Mesendoderm (in vitro differentiated cells): ENCODE results near the gene TTLL3.

Experiments used
- DNase-seq: peaks from one replicate; pipeline ENCODE4 v3.0.0; 2013
- H2AK5ac ChIP-seq: 2 replicates; pipeline ENCODE4 v1.6.1; 2013; ENCODE audit warnings: low read length, inconsistent platforms
- H2BK120ac ChIP-seq: 2 replicates; pipeline ENCODE4 v1.6.1; 2013; ENCODE audit warnings: low read depth, mild to moderate bottlenecking, low read length, moderate library complexity, mixed read lengths
- H2BK15ac ChIP-seq: replicated peaks from 2 replicates; pipeline ENCODE4 v1.6.1; 2013; ENCODE audit warnings: low read depth, mild to moderate bottlenecking, moderate library complexity
- H2BK5ac ChIP-seq: 2 replicates; pipeline ENCODE4 v1.6.1; 2013; ENCODE audit warnings: low read length, inconsistent platforms
- H3K18ac ChIP-seq: 2 replicates; pipeline ENCODE4 v1.6.1; 2013; ENCODE audit warnings: mild to moderate bottlenecking, low read length, mixed read lengths
- H3K23ac ChIP-seq: one replicate; pipeline ENCODE4 v1.6.1; 2013; ENCODE audit warnings: low read length
- H3K27ac ChIP-seq: 2 replicates; pipeline ENCODE4 v1.5.1; 2013; ENCODE audit warnings: low read depth, mild to moderate bottlenecking, inconsistent platforms, low read length, moderate library complexity
- H3K27me3 ChIP-seq: 2 replicates; pipeline ENCODE4 v1.6.1; 2013; ENCODE audit warnings: low read length, control low read depth, mild to moderate bottlenecking, inconsistent platforms; ENCODE audit not compliant: insufficient read depth, poor library complexity
- H3K36me3 ChIP-seq: 2 replicates; pipeline ENCODE4 v1.6.1; 2013; ENCODE audit warnings: low read length, inconsistent platforms; ENCODE audit not compliant: control insufficient read depth, insufficient read depth
- H3K4ac ChIP-seq: one replicate; pipeline ENCODE4 v1.6.1; 2013; ENCODE audit warnings: low read depth, mild to moderate bottlenecking, low read length, moderate library complexity
- H3K4me1 ChIP-seq: 2 replicates; pipeline ENCODE4 v1.6.1; 2013; ENCODE audit warnings: low read depth, low read length, inconsistent platforms; ENCODE audit not compliant: control insufficient read depth
- H3K4me2 ChIP-seq: 2 replicates; pipeline ENCODE4 v1.6.1; 2013; ENCODE audit warnings: low read length
- H3K4me3 ChIP-seq: 2 replicates; pipeline ENCODE4 v1.5.1; 2013; ENCODE audit warnings: mild to moderate bottlenecking, low read length
- H3K56ac ChIP-seq: one replicate; pipeline ENCODE4 v1.6.1; 2013; ENCODE audit warnings: low read length
- H3K79me1 ChIP-seq: 2 replicates; pipeline ENCODE4 v1.6.1; 2013; ENCODE audit warnings: low read length, inconsistent platforms
- H3K79me2 ChIP-seq: 2 replicates; pipeline ENCODE4 v1.6.1; 2013; ENCODE audit warnings: mild to moderate bottlenecking, low read length; ENCODE audit not compliant: control insufficient read depth, insufficient read depth
- H3K9ac ChIP-seq: 2 replicates; pipeline ENCODE4 v1.6.1; 2013; ENCODE audit warnings: low read length, inconsistent platforms
- H4K5ac ChIP-seq: one replicate; pipeline ENCODE4 v1.6.1; 2013; ENCODE audit warnings: low read length
- H4K8ac ChIP-seq: one replicate; pipeline ENCODE4 v1.6.1; 2013; ENCODE audit warnings: low read depth, mild to moderate bottlenecking, control low read depth, low read length, moderate library complexity
- WGBS: extraction: QIAGEN DNeasy Blood & Tissue Kit; methylation state at CpG from one replicate; pipeline ENCODE4 v1.1.7; 2013; ENCODE audit warnings: low lambda C conversion rate, missing lambda C conversion rate; ENCODE audit not compliant: insufficient coverage; ENCODE audit errors: extremely low coverage; 5-methylcytosine and 5-hydroxymethylcytosine counted together

TTLL3 gene

DNA sequence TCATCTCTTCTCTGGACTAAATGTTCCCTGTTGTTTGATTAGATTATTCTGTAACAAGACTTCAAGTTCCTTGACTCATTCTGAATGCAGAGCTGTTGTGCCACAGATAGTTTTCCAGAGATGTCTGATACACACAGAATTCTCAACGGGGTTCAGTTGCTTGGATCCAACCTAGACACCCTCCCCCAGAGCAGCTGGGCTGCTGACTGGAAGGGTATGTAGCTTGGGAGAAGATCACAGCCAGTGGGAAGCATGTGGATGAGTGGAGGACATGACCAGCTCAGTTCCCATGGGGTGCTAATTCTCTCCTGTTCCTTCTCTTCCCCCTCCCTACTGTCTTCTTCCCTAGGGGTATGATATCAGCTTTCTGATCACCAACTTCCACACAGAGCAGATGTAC, 6.6 kb upstream of the TTLL3 start:
- no CpG with 5 or more reads among the region's 1 CpG for WGBS
- no peak overlapping the region for H2BK15ac ChIP-seq
- H4K8ac ChIP-seq, result no peak overlapping the region

DNA sequence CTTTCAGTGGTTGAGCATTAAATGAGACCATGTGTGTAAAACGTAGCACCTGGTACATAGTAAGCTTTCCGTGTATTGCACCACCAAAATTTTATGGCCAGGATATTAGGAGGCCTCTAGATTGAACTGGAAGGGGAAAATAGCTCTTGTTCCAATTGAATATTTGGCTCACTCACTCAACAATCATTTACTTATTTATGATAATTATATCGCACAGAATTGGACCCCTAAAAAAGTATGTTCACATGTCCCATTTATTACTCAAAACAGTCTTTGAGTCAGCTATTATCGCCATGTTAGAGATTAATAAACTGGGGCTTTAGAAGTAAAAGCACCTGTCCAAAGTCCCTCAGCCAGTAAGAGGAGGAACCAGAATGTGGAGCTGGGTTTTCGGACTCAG, 5.1 kb upstream of the TTLL3 start:
- H3K9ac ChIP-seq, result no peak overlapping the region
- H2BK5ac ChIP-seq, result no peak overlapping the region
- no peak overlapping the region for H2BK120ac ChIP-seq
- H4K8ac ChIP-seq, result no peak overlapping the region
- H3K36me3 ChIP-seq, result peaks cover 21% of the 10 kb centered on the region
- no peak overlapping the region for H4K5ac ChIP-seq
- no peaks in the 10 kb centered on the region for H3K27me3 ChIP-seq
- no peak overlapping the region for H3K4me2 ChIP-seq
- no peak overlapping the region for H3K4ac ChIP-seq
- no peaks in the 10 kb centered on the region for H3K4me1 ChIP-seq
- H3K23ac ChIP-seq, result no peak overlapping the region
- no peak overlapping the region for H3K27ac ChIP-seq
- WGBS, result no CpG with 5 or more reads among the region's 5 CpGs
- H3K18ac ChIP-seq, result no peak overlapping the region
- H3K4me3 ChIP-seq, result no peak overlapping the region
- H3K79me2 ChIP-seq, result no peaks in the 10 kb centered on the region
- H3K79me1 ChIP-seq, result no peaks in the 10 kb centered on the region
- no peak overlapping the region for H3K56ac ChIP-seq
- no peak overlapping the region for H2BK15ac ChIP-seq
- H2AK5ac ChIP-seq, result no peak overlapping the region
- DNase-seq, result no peak

More for the DNA sequence above, 6.6 kb upstream of the TTLL3 start:
- H3K4ac ChIP-seq, result no peak overlapping the region
- H3K4me2 ChIP-seq, result no peak overlapping the region
- no peak overlapping the region for H2AK5ac ChIP-seq
- H3K18ac ChIP-seq, result no peak overlapping the region
- no peak overlapping the region for H3K4me3 ChIP-seq
- no peaks in the 10 kb centered on the region for H3K4me1 ChIP-seq
- DNase-seq, result no peak
- H3K27ac ChIP-seq, result no peak overlapping the region
- H3K36me3 ChIP-seq, result peaks cover 22% of the 10 kb centered on the region
- H3K56ac ChIP-seq, result no peak overlapping the region
- H3K9ac ChIP-seq, result no peak overlapping the region
- H2BK5ac ChIP-seq, result no peak overlapping the region
- H3K79me2 ChIP-seq, result no peaks in the 10 kb centered on the region
- no peak overlapping the region for H2BK120ac ChIP-seq
- H3K23ac ChIP-seq, result no peak overlapping the region
- no peaks in the 10 kb centered on the region for H3K27me3 ChIP-seq
- no peaks in the 10 kb centered on the region for H3K79me1 ChIP-seq
- no peak overlapping the region for H4K5ac ChIP-seq

DNA sequence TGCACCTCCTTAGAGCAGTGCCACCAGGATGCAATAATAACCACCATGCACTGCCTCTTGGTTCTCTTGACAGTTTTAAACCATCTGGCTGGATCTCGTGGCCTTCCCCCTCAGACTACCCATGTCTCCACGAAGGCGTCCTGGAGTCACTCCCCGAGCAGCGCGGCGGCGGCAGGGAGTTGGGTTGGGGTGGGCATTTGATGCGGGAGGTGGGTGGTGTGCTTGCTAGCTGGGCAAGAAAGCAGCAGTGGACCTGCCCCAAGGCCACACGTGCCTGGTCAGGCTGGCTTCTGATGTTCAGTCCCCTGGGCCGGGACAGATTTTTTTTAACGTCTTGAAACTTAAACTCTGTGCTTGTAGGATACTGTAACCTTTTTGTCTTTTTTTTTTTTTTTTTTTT, 3.9 kb upstream of the TTLL3 start:
- no peaks in the 10 kb centered on the region for H3K79me1 ChIP-seq
- H3K4me2 ChIP-seq, result no peak overlapping the region
- H3K56ac ChIP-seq, result no peak overlapping the region
- H2AK5ac ChIP-seq, result no peak overlapping the region
- H3K79me2 ChIP-seq, result no peaks in the 10 kb centered on the region
- H2BK5ac ChIP-seq, result no peak overlapping the region
- no peak overlapping the region for H3K27ac ChIP-seq
- H3K4me1 ChIP-seq, result no peaks in the 10 kb centered on the region
- H2BK120ac ChIP-seq, result no peak overlapping the region
- no peak overlapping the region for H3K4me3 ChIP-seq
- H3K9ac ChIP-seq, result no peak overlapping the region
- H3K23ac ChIP-seq, result no peak overlapping the region
- no peaks in the 10 kb centered on the region for H3K27me3 ChIP-seq
- peaks cover 21% of the 10 kb centered on the region for H3K36me3 ChIP-seq
- WGBS, result no CpG with 5 or more reads among the region's 12 CpGs
- no peak overlapping the region for H4K8ac ChIP-seq
- no peak overlapping the region for H2BK15ac ChIP-seq
- H3K18ac ChIP-seq, result no peak overlapping the region
- H4K5ac ChIP-seq, result no peak overlapping the region
- no peak for DNase-seq
- H3K4ac ChIP-seq, result no peak overlapping the region

DNA sequence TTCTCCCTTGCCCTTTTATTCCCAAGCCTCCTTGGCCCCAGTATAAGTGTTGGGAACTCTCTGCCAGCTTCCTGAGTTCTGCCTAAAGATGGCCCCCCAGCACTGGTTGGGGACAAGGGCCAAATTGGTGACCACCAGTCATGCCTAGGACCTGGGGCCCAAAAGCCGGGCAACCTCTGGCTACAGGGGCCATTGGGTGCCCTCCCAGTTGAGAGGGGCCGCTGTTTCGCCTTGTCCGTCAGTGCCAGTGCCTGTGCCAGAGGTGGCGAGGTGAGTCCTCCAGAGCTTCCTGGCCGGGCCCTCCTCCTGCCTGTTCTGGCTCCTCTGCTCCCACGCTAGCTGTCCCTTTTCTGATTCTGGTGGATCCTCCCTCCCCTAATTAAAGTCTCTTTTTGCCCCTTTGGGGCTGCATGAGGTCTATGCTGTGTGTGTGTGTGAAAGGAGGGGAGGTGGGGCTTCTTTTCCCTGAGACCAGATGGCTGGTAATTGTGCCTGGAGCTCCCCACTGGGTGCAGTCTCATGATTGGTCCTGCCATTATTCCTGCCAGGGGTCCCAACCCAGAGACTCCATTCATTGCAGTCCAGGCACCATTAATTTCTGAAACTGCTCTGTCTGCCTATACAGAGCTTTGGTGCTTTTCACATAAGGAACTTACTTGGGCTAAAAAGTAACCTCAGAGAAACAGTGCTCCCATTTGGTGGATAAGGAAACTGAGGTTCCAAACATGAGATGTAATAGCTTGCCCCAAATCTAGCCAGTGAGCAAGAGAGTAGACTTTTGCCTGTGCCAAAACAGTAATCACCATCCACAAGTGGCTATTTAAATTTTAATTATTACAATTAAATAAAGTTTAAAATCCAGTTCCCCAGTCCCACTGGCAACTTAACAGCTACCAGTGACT, 3.1 kb upstream of the TTLL3 start:
- no peak overlapping the region for H2AK5ac ChIP-seq
- no peak overlapping the region for H4K8ac ChIP-seq
- no peak overlapping the region for H3K4ac ChIP-seq
- DNase-seq, result no peak
- no peak overlapping the region for H3K56ac ChIP-seq
- no peak overlapping the region for H3K27ac ChIP-seq
- no peak overlapping the region for H3K23ac ChIP-seq
- no peak overlapping the region for H3K4me2 ChIP-seq
- H3K79me1 ChIP-seq, result no peaks in the 10 kb centered on the region
- peaks cover 15% of the 10 kb centered on the region for H3K36me3 ChIP-seq
- H4K5ac ChIP-seq, result no peak overlapping the region
- H3K9ac ChIP-seq, result no peak overlapping the region
- no peak overlapping the region for H2BK120ac ChIP-seq
- H3K27me3 ChIP-seq, result no peaks in the 10 kb centered on the region
- H3K79me2 ChIP-seq, result no peaks in the 10 kb centered on the region
- no peak overlapping the region for H3K18ac ChIP-seq
- no peak overlapping the region for H2BK5ac ChIP-seq
- WGBS, result no CpG with 5 or more reads among the region's 7 CpGs
- H3K4me1 ChIP-seq, result no peaks in the 10 kb centered on the region
- no peak overlapping the region for H2BK15ac ChIP-seq
- no peak overlapping the region for H3K4me3 ChIP-seq

DNA sequence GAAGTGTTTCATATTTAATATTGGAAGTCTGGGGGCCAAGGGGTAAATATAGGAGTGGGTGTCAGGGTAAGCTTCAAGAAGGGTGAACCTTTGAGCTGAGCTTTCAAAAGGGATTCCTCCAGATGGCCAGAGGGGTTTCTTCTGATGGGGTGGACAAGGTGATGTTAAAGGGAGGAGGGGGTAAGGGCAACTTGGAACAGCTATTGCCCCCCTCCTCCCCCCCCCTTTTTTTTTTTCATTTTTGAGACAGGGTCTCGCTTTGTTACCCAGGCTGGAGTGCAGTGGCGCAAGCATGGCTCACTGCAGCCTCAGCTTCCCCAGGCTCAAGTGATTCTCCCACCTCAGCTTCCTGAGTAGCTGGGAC, 2.1 kb upstream of the TTLL3 start:
- Histone ChIP-seq H3K23ac (no peak overlapping the region), H3K9ac (no peak overlapping the region), H4K5ac (no peak overlapping the region), H2AK5ac (no peak overlapping the region), H3K4me2 (no peak overlapping the region), H3K27me3 (no peaks in the 10 kb centered on the region), H3K27ac (no peak overlapping the region), H3K4me1 (no peaks in the 10 kb centered on the region), H4K8ac (no peak overlapping the region), H3K56ac (no peak overlapping the region), H3K36me3 (peaks cover 15% of the 10 kb centered on the region), H2BK15ac (no peak overlapping the region), H3K79me1 (no peaks in the 10 kb centered on the region), H3K18ac (no peak overlapping the region), H3K4me3 (no peak overlapping the region), H3K4ac (no peak overlapping the region), H2BK120ac (no peak overlapping the region), H3K79me2 (no peaks in the 10 kb centered on the region), H2BK5ac (no peak overlapping the region)
- DNase-seq, result no peak
- WGBS, result no CpG with 5 or more reads among the region's 2 CpGs
